ENCODE measurements around the gene PLIN1.
"Not testable (repeated sequence)": the region's sequence is repeated elsewhere in the genome, so short reads cannot be mapped to it uniquely, and the experiment has no call there.

Gene PLIN1

GRCh38 chr15:89679212-89679611 is at the start of gene PLIN1:
Gene PLIN1 (minus strand): TSS chr15:89679367. CDS start chr15:89677489, 1,878 bp downstream.
- DNase-seq: no peak

GRCh38 chr15:89728254-89728653 is 49.1 kb upstream of the PLIN1 start:
- DNase-seq: no peak

GRCh38 chr15:89725064-89725463 is 45.9 kb upstream of the PLIN1 start:
- DNase-seq: no peak

GRCh38 chr15:89724621-89725020 is 45.5 kb upstream of the PLIN1 start:
- DNase-seq: no peak

- no peak for DNase-seq
Measured at GRCh38 chr15:89723031-89723430, 43.9 kb upstream of the PLIN1 start.

DNA sequence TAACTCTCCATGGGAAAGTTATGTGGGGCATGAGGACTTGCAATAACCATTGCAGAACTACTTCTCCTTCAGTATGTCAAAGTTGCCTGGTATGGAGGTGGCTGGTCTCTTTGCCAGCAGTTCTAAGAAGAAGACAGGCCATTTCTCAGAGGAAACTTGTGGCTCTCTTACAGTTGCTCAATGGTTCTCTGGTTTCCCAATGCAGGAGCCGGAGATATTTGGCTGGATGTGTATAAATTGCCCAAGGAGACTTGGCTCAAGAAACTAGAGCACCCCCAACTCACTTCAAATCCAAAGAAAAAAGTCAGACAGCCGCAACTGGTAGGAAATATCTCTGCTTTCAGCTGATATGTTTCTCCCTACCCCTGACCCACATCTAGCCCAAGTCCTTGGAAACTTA is 35.6 kb upstream of the PLIN1 start:
- DNase-seq: peak; percentile 11

DNA sequence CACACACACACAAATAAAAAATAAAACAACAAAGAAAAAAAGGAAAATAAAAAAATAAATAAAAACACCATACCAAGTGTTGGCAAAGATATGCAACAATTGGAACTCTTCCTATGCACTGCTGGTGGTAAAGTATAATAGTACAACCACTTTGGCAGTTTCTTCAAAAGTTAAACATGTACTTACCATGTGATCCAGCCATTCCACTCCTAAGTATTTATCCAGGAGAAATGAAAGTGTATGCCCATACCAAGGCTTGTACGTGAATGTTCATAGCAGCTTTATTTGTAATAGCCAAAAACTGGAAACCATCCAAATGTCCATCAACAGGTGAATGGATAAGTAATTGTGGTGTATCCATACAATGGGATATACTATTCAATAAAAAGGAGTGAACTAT is 28.4 kb upstream of the PLIN1 start:
- DNase-seq: no peak

DNA sequence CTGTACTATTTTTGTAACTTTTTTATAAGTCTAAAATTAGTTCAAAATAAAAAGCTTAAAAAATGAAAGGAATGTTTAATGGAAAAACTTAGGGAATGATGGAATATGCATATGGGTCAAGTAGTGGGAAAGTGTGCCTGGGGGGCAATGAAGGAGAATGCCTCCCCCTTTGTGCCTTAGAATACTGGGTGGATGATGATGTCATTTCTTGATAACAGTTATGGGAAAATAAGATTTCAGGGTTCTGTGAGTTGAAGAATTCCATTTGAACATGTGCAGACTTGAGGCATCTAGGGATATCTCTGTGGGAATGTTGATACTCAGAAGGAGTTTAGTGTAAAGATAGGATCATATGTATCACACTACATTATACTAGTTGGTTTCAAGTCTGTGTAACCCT is 25.2 kb upstream of the PLIN1 start:
- DNase-seq: no peak

GRCh38 chr15:89695198-89695597 is 16.0 kb upstream of the PLIN1 start:
- no peak for DNase-seq

DNA sequence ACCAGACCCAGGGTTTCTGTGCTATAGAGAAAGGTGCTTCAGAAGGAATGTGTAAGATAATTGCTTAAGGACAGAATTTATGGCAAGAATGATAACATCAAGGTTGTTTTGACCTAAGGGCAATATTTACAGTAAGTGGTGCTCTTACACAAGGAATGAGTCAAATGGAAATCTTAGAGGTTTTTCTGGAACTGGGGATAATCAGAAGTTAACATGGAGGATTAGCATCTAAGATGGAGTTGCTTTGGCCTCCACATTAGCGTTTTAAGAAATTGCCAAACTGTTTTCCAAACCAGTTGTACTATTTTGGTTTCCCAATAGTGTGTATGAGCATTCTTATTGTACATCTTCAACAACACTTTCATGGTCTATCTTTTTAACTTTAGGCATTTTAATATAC is 14.5 kb upstream of the PLIN1 start:
- DNase-seq: no peak

DNA sequence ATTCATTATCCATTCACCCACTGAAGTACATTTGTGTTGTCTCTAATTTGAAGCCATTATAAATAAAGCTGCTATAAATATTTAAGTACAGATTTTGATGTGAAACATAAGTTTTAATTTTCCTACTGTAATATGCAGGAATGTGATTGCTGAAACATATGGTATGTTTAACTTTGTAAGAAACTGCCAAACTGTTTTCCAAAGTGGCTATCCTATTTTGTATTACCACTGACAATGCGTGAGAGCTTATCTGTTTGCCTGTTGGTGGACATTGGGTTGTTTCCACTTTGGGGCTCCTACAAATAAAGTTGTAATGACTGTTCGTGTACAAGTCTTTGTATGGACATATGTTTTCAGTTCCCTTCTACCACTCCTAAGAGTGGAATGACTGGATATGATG is 13.9 kb upstream of the PLIN1 start:
- DNase-seq: no peak

- peak; percentile 86 for DNase-seq
Measured at GRCh38 chr15:89690276-89691218, 11.4 kb upstream of the PLIN1 start, which contains the start of the genes PEX11A and WDR93. Gene PEX11A (minus strand): TSS chr15:89690754. CDS start chr15:89690632, 122 bp downstream. Gene WDR93 (plus strand): TSS chr15:89690811. CDS start chr15:89701747, 10,936 bp downstream.

DNA sequence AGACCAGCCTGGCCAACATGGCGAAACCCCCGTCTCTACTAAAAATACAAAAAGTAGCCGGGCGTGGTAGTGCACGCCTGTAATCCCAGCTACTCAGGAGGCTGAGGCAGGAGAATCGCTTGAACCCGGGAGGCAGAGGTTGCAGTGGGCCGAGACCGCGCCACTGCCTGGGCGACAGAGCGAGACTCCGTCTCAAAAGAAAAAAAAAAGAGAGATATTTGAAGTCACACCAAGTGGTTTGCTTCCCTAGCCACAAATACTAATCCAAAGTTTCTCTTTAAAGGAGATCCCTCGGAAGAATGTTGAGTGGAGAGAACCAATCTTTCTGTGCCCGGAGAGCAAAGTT is 10.7 kb upstream of the PLIN1 start:
- not testable (repeated sequence) for DNase-seq

GRCh38 chr15:89686522-89686921 is 7.4 kb upstream of the PLIN1 start:
- DNase-seq: no peak

DNA sequence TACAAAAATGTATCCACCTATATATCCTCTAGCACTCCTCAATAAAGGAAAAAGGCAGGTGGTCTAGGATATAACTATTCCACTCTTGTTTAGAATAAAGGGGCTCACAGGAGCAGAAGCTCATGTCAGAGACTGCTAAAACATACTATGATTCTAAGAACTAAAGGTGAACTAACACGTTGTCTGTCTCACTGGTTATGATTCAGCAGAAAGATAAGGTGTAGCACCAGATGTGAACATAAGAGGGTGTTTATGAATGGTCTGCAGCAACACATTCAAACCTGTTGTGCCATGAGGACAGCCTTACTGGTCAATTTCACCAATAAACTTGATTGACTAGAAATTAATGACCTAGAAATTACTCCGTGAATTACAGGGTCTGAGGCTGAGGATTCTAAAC is 6.8 kb upstream of the PLIN1 start:
- DNase-seq: no peak

DNA sequence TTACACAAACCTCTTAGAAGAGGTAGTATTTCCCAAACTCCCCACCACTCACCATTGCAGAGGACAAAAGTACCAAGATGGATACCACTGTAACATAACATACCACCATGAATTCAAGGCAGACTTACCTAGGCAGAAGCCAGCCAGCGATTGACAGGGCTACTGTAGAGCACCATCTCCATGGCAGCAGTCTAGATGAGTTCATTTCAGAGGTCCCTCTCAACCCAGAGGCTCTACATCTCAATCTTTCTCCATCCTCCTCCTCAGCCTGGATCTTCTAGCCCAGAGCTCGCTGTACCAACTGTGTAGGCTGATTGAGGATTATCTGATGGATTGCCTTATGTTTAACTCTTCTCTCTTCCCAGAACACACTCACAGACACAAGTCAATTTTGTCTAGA is 2.0 kb upstream of the PLIN1 start:
- no peak for DNase-seq

DNA sequence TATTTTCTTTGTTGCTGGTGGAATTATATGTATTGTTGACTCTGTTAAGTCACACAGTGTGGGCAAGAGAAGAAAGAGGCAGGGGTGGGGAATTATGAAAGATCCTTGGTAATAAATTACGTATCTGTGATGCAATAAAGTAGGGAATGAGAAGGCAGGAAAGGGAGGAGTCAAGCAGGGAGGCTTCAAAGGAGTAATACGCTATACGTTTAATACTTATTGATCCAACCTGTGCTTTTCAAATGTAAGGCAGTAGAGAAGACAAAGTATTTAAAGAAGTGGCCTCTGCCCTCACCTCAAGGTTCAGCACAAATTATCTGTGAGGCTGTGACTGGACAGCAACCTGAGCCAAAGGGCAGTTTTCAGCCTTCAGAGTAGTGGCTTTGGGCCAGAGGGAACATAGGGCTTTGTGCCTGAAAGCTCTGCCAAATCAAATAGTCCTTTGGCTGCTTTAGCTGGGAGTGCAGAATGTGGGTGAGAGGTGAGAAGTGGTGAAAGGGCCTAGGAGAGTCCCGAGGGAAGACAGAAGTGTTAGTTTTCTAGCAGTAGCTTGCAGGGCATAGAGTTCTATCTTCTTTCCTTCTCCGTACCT is 1.2 kb upstream of the PLIN1 start:
- no peak for DNase-seq

GRCh38 chr15:89677381-89677780 is 1.8 kb downstream of the PLIN1 start:
- no peak for DNase-seq

DNA sequence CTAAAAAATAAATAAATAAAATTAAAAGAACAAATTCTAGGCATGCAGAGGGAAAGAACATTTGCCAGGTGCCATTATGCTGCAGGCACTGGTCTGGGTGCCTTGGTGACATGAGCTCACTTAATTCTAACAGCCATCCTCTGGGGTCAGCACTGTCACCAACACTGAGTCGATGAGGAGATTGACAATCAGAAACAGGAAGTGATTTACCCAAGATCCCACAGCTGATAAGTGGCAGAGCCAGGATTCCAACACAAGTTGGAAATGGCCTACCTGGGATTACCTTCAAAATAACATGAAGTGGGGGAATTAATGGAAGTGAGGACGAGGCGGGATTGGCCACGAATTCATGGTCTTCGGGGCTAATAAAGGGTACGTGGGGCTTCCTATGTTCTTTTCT is 3.6 kb downstream of the PLIN1 start:
- DNase-seq: no peak

GRCh38 chr15:89674526-89674925 is 4.6 kb downstream of the PLIN1 start:
- no peak for DNase-seq

- DNase-seq: peak; percentile 47
Measured at GRCh38 chr15:89673165-89673512, 6.0 kb downstream of the PLIN1 start.

- no peak for DNase-seq
Measured at GRCh38 chr15:89672221-89673164, 6.7 kb downstream of the PLIN1 start.

DNA sequence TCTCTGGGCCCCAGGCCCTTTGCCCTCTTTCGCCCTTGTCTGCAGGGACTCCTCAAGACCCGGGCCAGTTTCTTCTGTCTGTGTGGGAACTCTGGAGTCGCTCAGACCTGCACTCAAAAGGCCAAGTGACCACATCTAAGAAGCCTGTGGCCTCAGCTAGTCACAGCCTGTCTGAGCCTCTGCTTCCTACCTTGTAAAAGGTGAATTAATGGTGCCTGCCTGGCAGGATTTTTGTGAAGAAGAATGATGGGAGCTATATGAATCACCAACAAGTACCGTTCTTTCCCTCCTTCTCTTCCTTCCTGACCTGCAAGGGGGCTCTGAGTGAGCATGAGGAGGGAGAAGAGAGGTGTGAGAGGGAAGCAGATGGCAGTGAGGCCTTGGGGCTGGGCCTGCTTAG is 7.5 kb downstream of the PLIN1 start:
- no peak for DNase-seq
